ENCODE results near the gene TNFAIP8L1. TPM values are rescaled to one million over a fixed set of nuclear protein-coding genes. Genes with fewer than 3 reads are reported as not detected.

Gene TNFAIP8L1
- polyA plus RNA-seq, 1 donor, result 13.5 TPM

DNA sequence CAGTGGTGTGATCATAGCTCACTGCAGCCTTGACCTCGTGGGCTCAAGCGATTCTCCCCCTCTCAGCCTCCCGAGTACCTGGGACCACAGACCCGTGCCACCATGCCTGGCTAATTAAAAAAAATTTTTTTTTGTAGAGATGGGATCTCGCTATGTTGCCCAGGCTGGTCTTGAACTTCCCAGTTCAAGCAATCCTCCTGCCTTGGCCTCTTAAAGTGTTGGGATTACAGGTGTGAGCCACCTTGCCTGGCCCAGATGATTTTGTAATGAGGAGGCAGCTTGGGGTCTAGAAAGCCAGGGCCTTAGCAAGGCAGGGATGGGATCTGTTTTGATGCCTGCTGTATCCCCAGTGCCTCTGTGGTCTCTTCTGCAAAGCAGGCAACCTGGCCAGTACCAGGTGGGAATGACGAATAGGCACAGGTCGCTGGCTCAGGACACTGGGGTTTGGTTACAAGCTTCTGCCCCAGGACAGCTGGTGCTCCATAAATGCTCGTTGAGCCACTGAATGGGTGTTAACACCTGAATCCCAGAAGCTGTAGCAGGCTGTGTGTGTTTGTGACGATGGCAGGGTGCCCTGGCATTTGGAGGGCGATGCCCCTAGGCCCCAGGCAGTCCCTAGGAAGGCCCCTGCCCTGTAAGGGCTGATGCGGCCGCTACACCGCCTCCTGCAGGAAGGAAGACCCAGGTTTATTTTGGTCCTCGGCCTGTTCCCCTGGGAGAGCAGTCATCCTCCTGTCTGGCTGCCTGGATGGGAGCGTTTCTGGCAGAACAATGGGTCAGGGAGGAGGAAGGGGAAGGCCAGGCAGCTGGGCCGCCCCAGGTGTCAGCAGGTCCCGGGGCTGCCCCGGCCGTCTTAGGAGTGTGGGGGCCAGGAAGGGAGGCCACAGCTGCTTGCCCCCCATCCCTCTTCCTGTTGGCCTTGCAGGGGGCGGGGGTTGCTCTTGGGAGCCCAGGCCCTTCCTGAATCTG is 8.6 kb downstream of the TNFAIP8L1 start:
- no peak for DNase-seq

DNA sequence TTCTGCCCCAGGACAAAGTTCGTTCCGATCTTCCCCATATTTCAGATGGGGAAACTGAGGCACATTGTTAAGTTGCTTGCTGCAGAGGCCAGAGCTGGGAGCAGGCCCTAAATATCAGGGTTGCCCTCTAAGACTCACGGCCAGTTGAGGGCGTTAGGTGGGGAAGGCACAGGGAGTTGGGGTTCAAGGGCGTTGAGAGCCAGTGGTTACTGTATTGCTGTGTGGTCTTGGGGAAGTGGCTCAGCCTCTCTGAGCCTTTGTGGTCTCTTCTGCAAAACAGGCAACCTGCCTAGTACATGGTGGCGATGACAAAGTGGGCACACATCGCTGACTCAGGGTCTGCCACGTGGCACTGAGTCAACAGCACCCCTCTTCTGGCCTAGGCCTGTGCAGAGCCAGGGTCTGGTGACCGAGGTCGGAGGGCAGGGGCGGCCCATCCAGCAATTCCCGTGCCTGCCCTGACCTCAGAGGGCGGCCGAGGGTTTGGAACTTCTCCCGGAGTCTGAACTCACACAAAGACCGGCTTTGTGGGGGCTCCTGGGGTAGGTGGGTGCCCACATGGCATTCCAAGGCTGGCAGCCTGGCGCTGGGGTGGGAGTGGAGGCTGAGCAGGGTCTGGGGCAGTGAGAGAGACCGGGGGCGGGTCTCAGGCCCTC is 10.2 kb downstream of the TNFAIP8L1 start:
- DNase-seq, result no peak

DNA sequence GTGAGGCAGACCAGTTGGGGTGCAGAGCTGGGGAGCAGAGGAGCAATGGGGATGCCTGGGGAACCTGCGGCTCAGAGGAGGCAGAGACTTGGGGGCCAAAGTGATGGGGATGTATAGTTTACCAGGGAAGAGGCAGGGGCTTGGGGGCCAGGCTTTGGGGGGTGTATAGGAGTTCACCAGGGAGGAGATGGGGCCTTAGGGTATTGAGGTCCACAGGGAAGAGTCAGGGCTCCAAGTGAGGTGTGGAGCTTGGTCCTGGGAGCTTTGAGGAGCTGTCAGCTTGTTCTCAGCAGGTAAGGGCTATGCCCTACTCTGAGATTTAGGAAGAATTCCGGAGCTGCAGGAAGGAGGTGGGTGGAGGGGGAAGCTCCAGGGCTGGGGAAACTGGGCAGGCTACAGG is 10.8 kb downstream of the TNFAIP8L1 start:
- DNase-seq, result no peak

DNA sequence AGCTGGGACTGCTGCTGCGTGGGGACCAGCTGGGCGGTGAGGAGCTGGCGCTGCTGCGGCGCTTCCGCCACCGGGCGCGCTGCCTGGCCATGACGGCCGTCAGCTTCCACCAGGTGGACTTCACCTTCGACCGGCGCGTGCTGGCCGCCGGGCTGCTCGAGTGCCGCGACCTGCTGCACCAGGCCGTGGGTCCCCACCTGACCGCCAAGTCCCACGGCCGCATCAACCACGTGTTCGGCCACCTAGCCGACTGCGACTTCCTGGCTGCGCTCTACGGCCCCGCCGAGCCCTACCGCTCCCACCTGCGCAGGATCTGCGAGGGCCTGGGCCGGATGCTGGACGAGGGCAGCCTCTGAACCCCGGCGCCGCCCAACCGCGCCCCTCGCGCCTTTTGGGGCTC is 12.8 kb downstream of the TNFAIP8L1 start:
- no peak for DNase-seq

DNA sequence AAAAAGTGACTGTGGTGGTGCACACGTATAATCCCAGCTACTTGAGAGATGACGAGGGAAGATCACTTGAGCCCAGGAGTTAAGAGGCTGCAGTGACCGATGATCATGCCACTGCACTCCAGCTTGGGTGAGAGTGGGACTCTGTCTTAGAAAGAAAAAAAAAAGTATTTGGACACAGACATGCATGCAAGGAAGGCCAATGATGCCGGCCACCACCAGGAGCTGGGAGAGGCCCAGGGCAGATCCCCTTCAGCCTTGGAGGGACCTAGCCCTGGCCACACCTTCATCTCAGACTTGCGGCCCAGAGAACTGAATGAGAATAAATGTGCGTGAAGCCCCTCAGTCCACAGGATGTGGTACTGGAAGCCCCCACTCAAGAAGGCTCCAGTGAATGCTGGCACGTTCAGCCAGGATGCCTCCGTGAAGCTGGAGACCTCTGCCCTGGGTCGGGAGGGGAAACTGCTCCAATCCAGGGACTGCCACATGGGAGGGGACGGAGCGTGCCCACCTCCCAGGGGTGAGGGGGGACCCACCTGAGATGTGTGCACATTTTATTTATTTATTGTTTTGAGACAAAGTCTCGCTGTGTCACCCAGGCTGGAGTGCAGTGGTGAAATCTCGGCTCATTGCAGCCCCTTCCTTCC is 14.6 kb downstream of the TNFAIP8L1 start:
- DNase-seq, result no peak

DNA sequence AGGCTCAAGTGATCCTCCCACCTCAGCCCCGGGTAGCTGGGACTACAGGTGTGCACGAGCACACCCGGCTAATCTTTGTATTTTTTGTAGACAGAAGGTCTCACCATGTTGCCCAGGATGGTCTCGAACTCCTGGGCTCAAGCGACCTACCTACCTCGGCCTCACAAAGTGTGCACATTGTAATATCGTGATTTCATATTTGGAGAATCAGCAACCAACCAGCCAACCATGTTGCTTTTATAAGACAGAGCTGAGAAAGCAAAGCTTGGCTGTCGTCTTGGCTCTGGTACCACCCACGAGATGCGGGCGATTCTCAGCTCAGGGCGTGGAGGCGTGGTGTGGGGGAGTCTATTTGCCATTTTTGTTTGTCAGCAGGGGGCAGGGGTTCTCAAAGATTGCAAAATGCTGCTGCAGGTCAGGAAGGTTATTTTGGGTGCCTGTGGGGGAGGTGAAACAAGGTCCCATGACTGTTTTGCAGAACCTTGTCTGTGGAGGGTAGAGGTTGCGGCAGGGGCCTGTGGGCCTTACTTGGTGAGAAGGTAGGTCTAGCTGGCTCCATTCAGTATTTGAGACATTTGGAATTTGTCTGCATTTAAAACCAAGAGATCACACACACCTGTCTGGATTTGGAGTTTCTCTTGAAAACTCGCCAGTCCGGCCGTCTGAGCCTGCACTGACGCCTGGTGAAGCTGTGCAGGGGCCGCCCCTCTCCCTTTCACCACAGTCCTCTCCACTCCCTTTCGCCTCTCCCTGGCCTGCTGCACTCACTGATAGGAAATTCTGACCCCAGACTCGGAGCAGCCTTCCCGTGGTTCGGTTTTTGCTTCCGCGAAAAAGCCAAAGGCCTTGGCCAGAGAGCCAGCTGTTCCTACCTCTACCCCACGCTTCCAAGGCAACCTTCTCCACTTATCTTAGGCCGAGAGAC is 15.4 kb downstream of the TNFAIP8L1 start:
- no peak for DNase-seq

DNA sequence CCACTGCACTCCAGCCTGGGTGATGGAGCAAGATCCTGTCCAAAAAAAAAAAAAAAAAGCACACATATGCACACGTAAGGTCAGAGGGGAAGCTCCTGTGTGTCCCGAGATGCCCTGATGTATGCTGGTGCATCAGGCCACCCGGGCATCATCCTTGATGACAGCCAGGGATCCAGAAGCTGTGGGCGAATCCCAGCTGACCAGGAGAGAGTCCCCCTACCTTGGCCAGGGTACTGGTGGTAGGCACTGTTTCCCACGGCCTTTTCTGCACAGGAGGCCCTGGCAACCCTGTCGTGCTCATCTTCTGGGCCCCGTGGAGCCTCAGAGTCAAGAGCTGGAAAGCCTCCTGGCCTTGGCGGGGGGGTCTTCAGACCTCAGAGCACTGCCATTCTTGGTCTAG is 16.8 kb downstream of the TNFAIP8L1 start:
- DNase-seq, result no peak

DNA sequence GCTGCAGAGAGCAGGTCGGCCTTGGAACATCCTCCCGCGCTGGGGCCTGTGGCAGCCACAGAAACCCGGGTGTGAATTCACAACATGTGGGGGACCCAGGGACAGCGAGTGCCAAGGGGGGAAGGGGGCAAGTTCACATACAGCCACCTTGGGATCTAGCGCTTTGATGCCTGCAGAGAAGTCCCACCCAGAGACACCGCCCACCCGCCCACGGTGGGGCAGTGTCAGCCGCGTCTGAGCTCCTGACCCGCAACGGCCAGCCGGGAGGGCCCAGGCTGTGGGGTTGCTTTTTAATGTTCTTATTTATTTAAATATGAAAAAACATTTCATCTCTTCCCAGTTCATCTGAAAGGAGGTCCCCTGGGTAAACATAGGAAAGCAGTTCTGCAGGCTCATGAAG is 17.9 kb downstream of the TNFAIP8L1 start:
- DNase-seq, result no peak

DNA sequence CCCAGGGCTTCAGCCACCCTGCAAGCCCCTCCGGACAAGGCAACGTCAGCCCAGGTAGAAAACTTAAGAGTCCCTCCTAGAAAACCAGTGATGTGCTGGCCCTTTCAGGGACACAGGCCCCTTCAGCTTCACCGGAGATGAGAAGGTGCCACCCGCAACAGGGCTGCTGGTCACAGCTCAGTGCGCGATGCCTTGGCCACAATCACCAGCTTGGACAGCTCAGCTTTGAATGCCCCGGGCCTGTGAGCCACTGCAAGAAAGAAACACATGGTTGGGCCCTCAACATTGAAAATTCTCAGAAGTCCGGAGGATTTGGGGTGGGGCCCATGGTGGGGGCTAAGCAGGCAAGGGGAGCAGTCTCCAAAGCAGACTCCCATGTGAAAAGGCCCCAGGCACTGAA is 18.5 kb downstream of the TNFAIP8L1 start:
- DNase-seq, result no peak

DNA sequence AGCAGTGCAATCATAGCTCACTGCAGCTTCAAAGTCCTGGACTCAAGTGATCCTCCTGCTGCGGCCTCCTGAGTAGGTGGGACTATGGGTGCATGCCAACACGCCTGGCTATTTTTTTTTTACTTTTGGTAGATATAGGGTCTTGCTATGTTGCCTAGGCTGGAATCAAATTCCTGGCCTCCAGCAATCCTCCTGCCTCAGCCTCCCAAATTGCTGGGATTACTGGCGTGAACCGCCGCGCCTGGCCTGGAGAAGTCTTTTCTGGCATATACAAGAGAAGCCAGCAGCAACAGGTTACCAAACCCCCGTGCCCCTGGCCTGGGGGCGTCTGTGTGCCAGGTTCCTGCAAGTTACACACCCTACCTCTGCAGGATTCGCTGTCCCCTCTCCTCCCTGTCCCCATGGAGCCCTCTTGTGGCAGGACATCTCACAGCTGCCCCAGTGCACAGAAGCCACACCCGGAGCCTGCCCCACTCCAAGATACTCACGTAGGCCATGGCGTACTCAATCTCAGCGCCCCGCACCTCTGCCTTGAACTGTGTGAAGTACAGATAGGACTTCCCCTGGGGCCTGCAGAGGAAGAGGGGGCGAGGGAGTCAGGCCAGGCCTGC is 21.0 kb downstream of the TNFAIP8L1 start:
- DNase-seq, result no peak

DNA sequence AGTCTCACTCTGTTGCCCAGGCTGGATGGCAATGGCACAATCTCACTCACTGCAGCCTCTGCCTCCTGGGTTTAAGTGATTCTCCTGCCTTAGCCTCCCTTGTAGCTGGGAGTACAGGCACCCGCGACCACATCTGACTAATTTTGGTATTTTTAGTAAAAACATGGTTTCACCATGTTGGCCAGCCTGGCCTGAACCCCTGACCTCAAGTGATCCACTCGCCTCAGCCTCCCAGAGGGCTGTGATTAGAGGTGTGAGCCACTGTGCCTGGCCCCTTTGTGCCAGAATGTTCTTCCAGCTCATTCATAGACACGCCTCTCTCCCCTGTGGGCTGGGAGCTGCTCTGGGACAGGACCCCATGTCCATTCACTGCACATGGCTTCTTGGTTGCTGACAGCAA is 21.7 kb downstream of the TNFAIP8L1 start:
- no peak for DNase-seq

DNA sequence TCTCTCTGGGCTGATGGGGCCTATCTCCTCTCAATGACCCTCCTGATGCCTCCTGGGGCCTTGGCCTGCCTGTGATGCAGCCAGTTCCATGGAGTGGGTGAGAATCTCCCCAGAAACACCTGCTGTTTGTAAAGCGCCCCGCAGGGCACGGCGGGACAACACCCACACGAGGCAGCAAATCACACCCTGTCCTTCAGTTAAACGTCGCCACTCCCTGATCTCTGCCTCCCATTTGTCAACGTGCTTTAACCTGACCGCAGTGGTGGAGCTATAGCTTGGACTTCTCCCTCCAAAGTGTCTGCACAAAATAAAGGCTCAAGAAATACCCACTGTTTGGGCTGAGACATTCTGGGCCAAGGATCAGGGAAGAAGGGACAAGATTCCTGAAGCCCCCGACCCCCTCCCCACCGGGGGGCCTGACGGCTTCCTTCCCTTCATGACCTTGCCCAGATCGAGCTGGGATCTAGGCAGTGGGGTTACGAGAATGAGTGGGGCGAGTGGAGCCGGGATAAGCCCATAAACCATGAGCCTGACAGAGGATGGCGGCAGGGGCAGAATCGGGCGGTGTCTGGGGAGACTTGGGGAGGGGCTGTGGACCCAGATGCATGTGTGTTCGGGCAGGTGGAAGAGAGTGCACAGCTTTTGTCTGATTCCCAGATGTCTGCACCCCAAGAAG is 22.8 kb downstream of the TNFAIP8L1 start:
- DNase-seq, result no peak

DNA sequence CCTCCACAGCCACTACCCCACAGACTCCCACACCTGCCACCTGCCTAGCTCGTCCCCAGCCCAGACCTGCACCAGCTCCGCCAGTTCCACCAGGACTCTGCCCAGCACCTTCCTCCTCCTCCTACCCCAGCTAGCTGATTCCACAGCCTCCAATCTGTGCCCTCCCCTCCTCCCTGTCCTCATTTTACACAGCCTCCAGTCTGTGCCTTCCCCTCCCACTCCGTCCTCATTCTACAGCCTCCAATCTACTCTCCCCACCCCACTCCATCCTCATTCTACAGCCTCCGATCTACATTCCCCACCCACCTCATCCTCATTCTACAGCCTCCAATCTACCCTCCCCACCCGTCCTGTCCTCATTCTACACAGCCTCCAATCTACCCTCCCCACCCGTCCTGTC is 23.5 kb downstream of the TNFAIP8L1 start:
- DNase-seq, result no peak

DNA sequence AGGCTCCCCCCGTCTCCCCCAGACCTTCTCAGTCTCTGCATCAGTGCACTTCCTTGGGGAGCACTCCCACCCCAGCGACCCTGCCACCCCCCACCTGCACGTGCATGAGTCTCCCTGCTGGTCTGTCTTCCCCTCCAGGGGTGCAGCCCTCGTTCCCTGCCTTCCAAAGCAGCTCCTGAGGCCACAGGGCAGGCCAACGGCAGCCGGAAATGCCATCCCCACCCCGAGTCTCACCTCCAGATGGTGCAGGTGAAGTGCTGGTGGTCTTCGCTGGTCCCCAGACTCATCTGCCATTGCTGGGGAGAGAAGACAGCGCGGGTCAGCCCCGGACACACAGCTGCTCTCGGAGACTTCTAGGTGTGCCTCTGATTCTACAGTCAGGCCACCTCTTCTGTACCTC is 25.3 kb downstream of the TNFAIP8L1 start:
- no peak for DNase-seq

DNA sequence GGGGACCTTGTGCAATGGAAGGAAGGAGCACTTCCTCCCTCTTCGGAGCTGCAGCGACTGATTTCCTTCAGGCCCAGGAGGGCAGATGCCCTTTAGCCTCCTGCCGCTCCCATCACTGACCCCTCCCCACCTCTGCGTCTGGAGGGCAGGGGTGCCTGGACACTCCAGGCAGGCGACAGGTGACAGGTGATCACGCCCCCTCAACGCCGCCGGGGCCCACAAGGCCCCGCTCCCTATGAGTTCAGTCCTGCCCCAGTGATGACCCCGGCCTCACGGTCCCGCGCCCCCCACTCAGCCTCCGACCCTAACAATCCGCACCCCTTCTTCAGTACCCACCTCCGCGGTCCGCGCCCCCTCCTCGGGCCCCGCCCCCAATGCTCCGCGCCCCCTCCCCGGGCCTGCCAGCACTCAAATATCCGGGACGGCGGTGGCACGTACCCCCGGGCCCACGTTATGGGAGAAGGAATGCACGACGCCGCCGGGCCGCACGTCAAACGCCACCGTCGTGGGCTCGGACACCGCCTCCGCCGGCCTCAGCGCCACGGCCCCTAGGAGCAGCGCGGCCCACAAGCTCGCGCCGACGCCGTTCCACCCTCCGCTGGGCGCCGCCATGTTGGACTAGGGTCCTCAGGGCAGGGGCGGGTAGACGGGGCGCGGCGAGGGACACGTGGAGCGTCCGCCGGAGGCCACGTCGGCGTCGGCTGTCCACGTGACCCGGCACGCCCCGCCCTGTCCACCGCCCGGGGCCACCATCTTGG is 30.6 kb downstream of the TNFAIP8L1 start, which contains the start of gene MYDGF:
Gene MYDGF (minus strand): TSS at position 620 of the 758 bp plus-strand sequence. CDS start 8 bp downstream, at position 612.
- DNase-seq, result peak; percentile 82

DNA sequence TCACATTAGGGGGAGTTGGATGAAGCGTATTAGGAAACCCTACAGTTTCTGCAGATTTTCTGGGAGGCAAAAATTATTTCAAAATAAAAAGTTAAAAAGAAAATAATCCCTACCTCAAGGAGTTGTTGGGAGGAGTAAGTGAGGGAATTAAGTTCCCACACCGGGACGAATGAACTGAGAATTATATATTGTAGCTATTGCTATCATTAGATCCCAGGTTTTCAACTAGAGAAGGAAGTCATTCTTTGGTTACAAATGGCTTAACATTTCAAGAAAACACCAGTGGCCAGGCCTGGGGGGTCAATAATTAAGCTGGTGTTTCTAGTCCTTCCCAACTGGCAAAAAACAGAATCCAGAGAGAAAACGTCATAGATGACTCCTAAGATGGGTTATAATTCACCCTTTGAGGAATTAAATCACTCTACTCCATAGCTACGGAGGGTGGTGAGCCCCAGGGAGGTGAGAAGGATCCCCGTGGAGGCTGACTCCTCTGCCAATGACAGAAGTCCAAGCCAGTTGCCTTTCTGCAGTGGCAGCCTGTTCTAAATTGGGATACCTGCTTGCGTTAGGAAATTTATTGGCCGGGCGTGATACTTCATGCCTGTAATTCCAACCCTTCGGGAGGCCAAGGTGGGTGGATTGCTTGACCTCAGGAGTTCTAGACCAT is 32.0 kb downstream of the TNFAIP8L1 start:
- DNase-seq, result no peak

DNA sequence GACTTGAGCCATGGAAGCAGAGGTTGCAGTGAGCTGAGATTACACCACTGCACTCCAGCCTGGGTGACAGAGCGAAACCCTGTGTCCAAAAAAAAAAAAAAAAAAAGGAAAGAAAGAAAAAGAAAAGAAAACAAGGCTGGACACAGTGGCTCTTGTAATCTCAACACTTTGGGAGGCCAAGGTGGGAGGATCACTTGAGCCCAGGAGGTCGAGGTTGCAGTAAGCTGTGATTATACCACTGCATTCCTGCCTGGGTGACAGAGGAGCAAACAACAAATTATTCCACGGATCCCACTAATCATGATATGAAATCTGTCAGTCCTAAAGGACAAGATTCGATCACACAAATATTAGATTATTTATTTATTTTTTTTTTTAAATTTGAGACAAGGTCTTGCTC is 33.9 kb downstream of the TNFAIP8L1 start:
- no peak for DNase-seq

DNA sequence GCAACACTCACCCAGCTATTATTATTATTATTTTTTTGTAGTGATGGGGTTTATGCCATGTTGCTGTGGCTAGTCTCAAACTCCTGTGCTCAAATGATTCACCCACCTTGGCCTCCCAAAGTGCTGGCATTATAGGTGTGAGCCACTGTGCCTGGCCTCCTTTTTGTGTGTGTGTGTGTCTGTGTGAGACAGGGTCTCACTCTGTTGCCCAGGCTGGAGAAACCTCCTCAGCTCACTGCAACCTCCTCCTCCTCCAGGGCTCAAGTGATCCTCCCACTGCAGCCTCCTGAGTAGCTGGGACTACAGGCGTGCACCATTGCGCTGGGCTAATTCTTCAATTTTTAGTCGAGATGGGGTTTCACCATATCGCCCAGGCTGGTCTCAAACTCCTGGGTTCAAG is 34.4 kb downstream of the TNFAIP8L1 start:
- DNase-seq, result no peak

DNA sequence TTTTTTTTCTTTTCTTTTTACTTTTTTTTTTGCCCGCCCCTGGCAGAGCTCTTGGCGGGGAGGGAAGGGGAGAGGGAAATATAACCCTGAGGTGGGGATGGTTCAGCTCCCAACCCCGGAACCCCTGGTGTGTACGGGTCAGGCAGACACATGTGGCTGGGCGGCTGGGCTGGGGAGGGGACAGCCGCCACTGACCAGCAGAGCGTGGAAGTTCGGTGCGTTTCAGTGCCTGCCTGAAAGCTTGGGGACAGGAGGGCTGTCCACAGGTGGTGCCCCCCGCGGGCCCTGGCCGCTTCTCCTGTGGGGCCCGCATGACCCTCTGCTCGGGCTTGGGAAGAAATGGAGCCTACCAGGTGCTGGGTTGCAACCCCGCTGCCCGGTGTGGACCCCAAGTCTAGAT is 36.0 kb downstream of the TNFAIP8L1 start:
- DNase-seq, result no peak

Measured in left kidney (tissue), 2 donors.